Keratinocyte (primary cell): ENCODE data around the gene IFTAP. TPM values are rescaled to one million over a fixed set of nuclear protein-coding genes. Genes with fewer than 3 reads are reported as not detected.
A peak's percentile ranks its signal among the peaks of the same experiment; 100 is the strongest.

Experiments used
- DNase-seq: peaks from one replicate; pipeline ENCODE4 v3.0.0-alpha.2; 2011; ENCODE audit warnings: low read depth, missing footprints, low spot score
- FAIRE-seq: peaks from 2 replicates; lab custom pipeline; 2011; peaks lifted over from hg19 to GRCh38; lab: Jason Lieb, UNC
- H2AFZ ChIP-seq: 2 replicates; pipeline ENCODE4 v1.6.0; 2012; ENCODE audit warnings: low read length, control low read depth, inconsistent platforms; ENCODE audit not compliant: control insufficient read depth
- H3K27ac ChIP-seq: 2 replicates; pipeline ENCODE4 v1.5.1; 2011; ENCODE audit warnings: low read length; ENCODE audit not compliant: control insufficient read depth, insufficient read depth
- H3K27me3 ChIP-seq: 3 replicates; pipeline ENCODE4 v1.6.0; 2011; ENCODE audit warnings: low read length; ENCODE audit not compliant: control insufficient read depth, insufficient read depth; ENCODE audit errors: extremely low read depth
- H3K36me3 ChIP-seq, 2 experiments: 2 replicates in 1 of 2; 3 replicates in 1 of 2; pipeline ENCODE4 v1.5.1; 2011; ENCODE audit warnings: low read length in 2 of 2, mild to moderate bottlenecking in 1 of 2; ENCODE audit not compliant: control insufficient read depth in 2 of 2, insufficient read depth in 2 of 2; ENCODE audit errors: extremely low read depth in 1 of 2
- H3K4me1 ChIP-seq: 3 replicates; pipeline ENCODE4 v1.5.1; 2011; ENCODE audit warnings: low read length; ENCODE audit not compliant: control insufficient read depth, insufficient read depth; ENCODE audit errors: extremely low read depth
- H3K4me2 ChIP-seq: 3 replicates; pipeline ENCODE4 v1.6.0; 2011; ENCODE audit warnings: low read depth, low read length; ENCODE audit not compliant: control insufficient read depth, insufficient read depth; ENCODE audit errors: extremely low read depth
- H3K4me3 ChIP-seq, 3 experiments: fragments of 200-600 bp in 1 of 3; sonication (generic) in 1 of 3; 2 replicates in 2 of 3; 3 replicates in 1 of 3; pipeline ENCODE4 v1.5.1; 2011 to 2016; ENCODE audit warnings: low read length in 3 of 3, mild to moderate bottlenecking in 3 of 3, control low read depth in 2 of 3, inconsistent platforms in 1 of 3, low read depth in 1 of 3, mixed read lengths in 1 of 3, mixed run types in 1 of 3, moderate library complexity in 1 of 3; ENCODE audit not compliant: control insufficient read depth in 2 of 3, insufficient read depth in 2 of 3; ENCODE audit errors: extremely low read depth in 1 of 3
- H3K79me2 ChIP-seq: 2 replicates; pipeline ENCODE4 v1.6.0; 2012; ENCODE audit warnings: low read length; ENCODE audit not compliant: control insufficient read depth, insufficient read depth
- H3K9ac ChIP-seq: 3 replicates; pipeline ENCODE4 v1.6.0; 2011; ENCODE audit warnings: low read length; ENCODE audit not compliant: control insufficient read depth, insufficient read depth; ENCODE audit errors: extremely low read depth
- H3K9me1 ChIP-seq: 3 replicates; pipeline ENCODE4 v1.6.0; 2011; ENCODE audit warnings: low read length; ENCODE audit not compliant: control insufficient read depth, insufficient read depth; ENCODE audit errors: extremely low read depth
- H3K9me3 ChIP-seq: 2 replicates; pipeline ENCODE4 v1.5.1; 2012; ENCODE audit warnings: low read depth, low read length; ENCODE audit not compliant: control insufficient read depth
- H4K20me1 ChIP-seq: 3 replicates; pipeline ENCODE4 v1.6.0; 2011; ENCODE audit warnings: low read length; ENCODE audit not compliant: control insufficient read depth, insufficient read depth; ENCODE audit errors: extremely low read depth
- CTCF ChIP-seq, 3 experiments: IDR thresholded peaks in 1 of 3; conservative IDR thresholded peaks in 1 of 3; optimal IDR thresholded peaks in 1 of 3; 2 replicates in 2 of 3; 3 replicates in 1 of 3; pipeline versions ENCODE3 to v1.5.1; 2011; ENCODE audit warnings: low read length in 3 of 3, mild to moderate bottlenecking in 3 of 3, moderate library complexity in 2 of 3, control low read depth in 1 of 3, inconsistent platforms in 1 of 3; ENCODE audit not compliant: insufficient read depth in 2 of 3; ENCODE audit errors: extremely low read depth in 1 of 3
- EZH2 ChIP-seq: IDR thresholded peaks from one replicate; pipeline ENCODE4 v1.6.1; 2012; ENCODE audit warnings: inconsistent platforms, mild to moderate bottlenecking, low read length, moderate library complexity
- dilution Hi-C: fragments of 300-500 bp; cut with MboI; formaldehyde crosslinking; loops from one replicate; pipeline ENCODE4 v1.7.0; 2020; ENCODE audit warnings: low sequenced_read_pairs; ENCODE audit not compliant: extremely low pct_ligation_motif_present
- polyA plus RNA-seq, 5 experiments: library from polyadenylated mRNA; depleted of rRNA in 3 of 5; stranded (reverse) in 3 of 5; stranded (forward) in 1 of 5; unstranded in 1 of 5; fragments of >200 nt; gene quantifications; 1 replicate in 1 of 5; 2 replicates in 3 of 5; 3 replicates in 1 of 5; pipeline versions ENCODE4 v1.2.1 to v1.2.3, GENCODE V29; 2011 to 2012; ENCODE audit warnings: missing spikeins in 2 of 5, low read depth in 1 of 5, low replicate concordance in 1 of 5

Gene IFTAP
- polyA plus RNA-seq, 1 donor (not counting 4 experiments of a cell fraction or from before 2014, with no cell fraction given), result 22.8 TPM

GRCh38 chr11:36619502-36619901 lies 25.2 kb downstream of the IFTAP start:
- H4K20me1 ChIP-seq, result no peaks in the 10 kb centered on the region
- no peaks in the 10 kb centered on the region for H3K36me3 ChIP-seq
- no peak overlapping the region for H2AFZ ChIP-seq
- no peak overlapping the region for H3K27ac ChIP-seq
- FAIRE-seq (no peak), DNase-seq (no peak)
- H3K4me2 ChIP-seq, result no peak overlapping the region
- H3K9me1 ChIP-seq, result no peaks in the 10 kb centered on the region
- no peaks in the 10 kb centered on the region for H3K79me2 ChIP-seq
- H3K9me3 ChIP-seq, result no peaks in the 10 kb centered on the region
- no peak for TF ChIP-seq CTCF (optimal IDR thresholded peaks at IDR 0.05 in 1 of 3, IDR thresholded peaks at IDR 0.05 in 1 of 3, conservative IDR thresholded peaks at IDR 0.05 in 1 of 3; ENCODE audit: extremely low read depth in 1 of 3, insufficient read depth in 2 of 3, low read length in 3 of 3)
- H3K4me1 ChIP-seq, result no peaks in the 10 kb centered on the region
- no peak overlapping the region for H3K9ac ChIP-seq
- H3K27me3 ChIP-seq, result no peaks in the 10 kb centered on the region
- dilution Hi-C loops, result no loop called here
- H3K4me3 ChIP-seq, result no peak overlapping the region

- no peaks in the 10 kb centered on the region for H3K4me1 ChIP-seq
- no peak overlapping the region for H3K27ac ChIP-seq
- H3K4me3 ChIP-seq, result no peak overlapping the region
- FAIRE-seq, result no peak
- no peak for DNase-seq
- no peaks in the 10 kb centered on the region for H3K27me3 ChIP-seq
- no peaks in the 10 kb centered on the region for H4K20me1 ChIP-seq
- no peak for TF ChIP-seq EZH2
- no peaks in the 10 kb centered on the region for H3K9me1 ChIP-seq
- no peaks in the 10 kb centered on the region for H3K79me2 ChIP-seq
- H3K36me3 ChIP-seq, result no peaks in the 10 kb centered on the region
- H3K9me3 ChIP-seq, result no peaks in the 10 kb centered on the region
- no peak overlapping the region for H3K9ac ChIP-seq
- no peak overlapping the region for H2AFZ ChIP-seq
- no peak overlapping the region for H3K4me2 ChIP-seq
- dilution Hi-C loops, result no loop called here
Observed at GRCh38 chr11:36620246-36620645, 25.9 kb downstream of the IFTAP start.

GRCh38 chr11:36622431-36623136 lies 28.3 kb downstream of the IFTAP start:
- Histone ChIP-seq H3K27ac (no peak overlapping the region), H3K79me2 (no peaks in the 10 kb centered on the region), H3K4me1 (no peaks in the 10 kb centered on the region), H3K4me2 (no peak overlapping the region), H3K9ac (no peak overlapping the region), H4K20me1 (no peaks in the 10 kb centered on the region), H2AFZ (no peak overlapping the region), H3K9me1 (no peaks in the 10 kb centered on the region), H3K9me3 (no peaks in the 10 kb centered on the region), H3K36me3 (no peaks in the 10 kb centered on the region), H3K4me3 (no peak overlapping the region), H3K27me3 (no peaks in the 10 kb centered on the region)
- no peak for TF ChIP-seq EZH2
- TF ChIP-seq CTCF (optimal IDR thresholded peaks at IDR 0.05 in 1 of 3, IDR thresholded peaks at IDR 0.05 in 1 of 3, conservative IDR thresholded peaks at IDR 0.05 in 1 of 3; ENCODE audit: extremely low read depth in 1 of 3, insufficient read depth in 2 of 3, low read length in 3 of 3), result peak in 1 of 3 experiments; percentile 34
- dilution Hi-C loops, result no loop called here
- FAIRE-seq (no peak), DNase-seq (no peak)
